HG03045 (cell line): ENCODE data around the gene ANO10.

Experiments
- ATAC-seq: cut with Tn5 transposase; IDR thresholded peaks from one replicate; pipeline ENCODE4 v1.9.1; 2021; ENCODE audit warnings: mild to moderate bottlenecking, moderate library complexity; ENCODE audit not compliant: unreplicated experiment

ANO10 gene

GRCh38 chr3:43353923-43354670 lies 267.7 kb downstream of the ANO10 start:
- ATAC-seq, result no peak

GRCh38 chr3:43353393-43353792 lies 268.4 kb downstream of the ANO10 start:
- ATAC-seq, result no peak

GRCh38 chr3:43349716-43350115 lies 272.1 kb downstream of the ANO10 start:
- ATAC-seq, result no peak

- no peak for ATAC-seq
These were observed 272.8 kb downstream of the ANO10 start for GRCh38 chr3:43348852-43349574.

- no peak for ATAC-seq
These were observed 273.5 kb downstream of the ANO10 start for GRCh38 chr3:43348350-43348749.

- no peak for ATAC-seq
These were observed 274.0 kb downstream of the ANO10 start for GRCh38 chr3:43347774-43348173.

GRCh38 chr3:43346978-43347749 lies 274.6 kb downstream of the ANO10 start:
- no peak for ATAC-seq

GRCh38 chr3:43345877-43346276 lies 275.9 kb downstream of the ANO10 start:
- ATAC-seq, result no peak

GRCh38 chr3:43345246-43345645 lies 276.6 kb downstream of the ANO10 start:
- ATAC-seq, result no peak

GRCh38 chr3:43344520-43344919 lies 277.3 kb downstream of the ANO10 start:
- no peak for ATAC-seq

GRCh38 chr3:43343815-43344214 lies 278.0 kb downstream of the ANO10 start:
- no peak for ATAC-seq

GRCh38 chr3:43343185-43343584 lies 278.6 kb downstream of the ANO10 start:
- no peak for ATAC-seq

- ATAC-seq, result no peak
These were observed 280.0 kb downstream of the ANO10 start for GRCh38 chr3:43341788-43342187.

GRCh38 chr3:43340403-43340802 lies 281.4 kb downstream of the ANO10 start:
- no peak for ATAC-seq

GRCh38 chr3:43338295-43338694 lies 283.5 kb downstream of the ANO10 start:
- no peak for ATAC-seq

- ATAC-seq, result no peak
These were observed 286.0 kb downstream of the ANO10 start for GRCh38 chr3:43335799-43336198.

GRCh38 chr3:43334976-43335375 lies 286.8 kb downstream of the ANO10 start:
- no peak for ATAC-seq

- ATAC-seq, result no peak
These were observed 290.4 kb downstream of the ANO10 start for GRCh38 chr3:43331381-43331780.

GRCh38 chr3:43330981-43331380 lies 290.8 kb downstream of the ANO10 start:
- ATAC-seq, result no peak

- no peak for ATAC-seq
These were observed 293.2 kb downstream of the ANO10 start for GRCh38 chr3:43328653-43329052.

GRCh38 chr3:43327582-43327979 lies 294.2 kb downstream of the ANO10 start:
- no peak for ATAC-seq
